Naive thymus-derived CD4-positive, alpha-beta T cell (primary cell): ENCODE measurements around the gene HOXB4. TPM values are rescaled to one million over a fixed set of nuclear protein-coding genes. Genes with fewer than 3 reads are reported as not detected.

Experiments used
- ATAC-seq: fragments of 150-1000 bp; cut with Tn5 transposase; 2 replicates; pipeline ENCODE4 v1.10.0; 2021; ENCODE audit warnings: mild to moderate bottlenecking, moderate library complexity
- CTCF ChIA-PET: fragments of 350-600 bp; sonication (Branson Sonifier 250); formaldehyde crosslinking; loops from one replicate; lab custom pipeline; 2021; ENCODE audit warnings: antibody characterized with exemption; lab: Charles Lee
- POLR2A ChIA-PET: fragments of 350-600 bp; sonication (Branson Sonifier 250); formaldehyde crosslinking; loops from one replicate; lab custom pipeline; 2021; ENCODE audit warnings: antibody characterized with exemption, inconsistent platforms; lab: Charles Lee
- DNase-seq, 9 donors: peaks; one replicate each; pipeline versions ENCODE4 v3.0.0 to v3.0.0-alpha.2; 2020 to 2022; ENCODE audit warnings: mixed read lengths in 1 of 9
- H3K27ac ChIP-seq: one replicate; pipeline ENCODE4 v1.7.0; 2013; ENCODE audit warnings: mild to moderate bottlenecking, low read depth, low read length, moderate library complexity
- H3K27me3 ChIP-seq, 2 donors: one replicate each; pipeline ENCODE4 v1.7.0; 2013; ENCODE audit warnings: low read length in 2 of 2, mild to moderate bottlenecking in 2 of 2, moderate library complexity in 2 of 2; ENCODE audit not compliant: control insufficient read depth in 2 of 2, insufficient read depth in 2 of 2
- H3K36me3 ChIP-seq, 3 experiments: 1 replicate in 2 of 3; 2 replicates in 1 of 3; pipeline ENCODE4 v1.7.0; 2013; ENCODE audit warnings: low read length in 3 of 3, mild to moderate bottlenecking in 3 of 3, moderate library complexity in 1 of 3; ENCODE audit not compliant: insufficient read depth in 3 of 3, control insufficient read depth in 2 of 3
- H3K4me1 ChIP-seq, 2 donors: one replicate each; pipeline ENCODE4 v1.7.0; 2013; ENCODE audit warnings: low read length in 2 of 2, mild to moderate bottlenecking in 2 of 2, moderate library complexity in 1 of 2; ENCODE audit not compliant: control insufficient read depth in 2 of 2, insufficient read depth in 2 of 2
- H3K4me3 ChIP-seq: 2 replicates; pipeline ENCODE4 v1.7.0; 2013; ENCODE audit warnings: mild to moderate bottlenecking, low read length
- H3K9me3 ChIP-seq, 3 experiments: 1 replicate in 2 of 3; 2 replicates in 1 of 3; pipeline ENCODE4 v1.7.0; 2013; ENCODE audit warnings: low read length in 3 of 3; ENCODE audit not compliant: control insufficient read depth in 2 of 3
- H3K27ac Mint-ChIP-seq, 9 donors: one replicate each; pipeline ENCODE4 v1.8.0; 2020 to 2022; ENCODE audit warnings: mixed read lengths in 9 of 9, mild to moderate bottlenecking in 8 of 9, moderate library complexity in 5 of 9, inconsistent platforms in 2 of 9
- H3K27me3 Mint-ChIP-seq, 5 donors: one replicate each; pipeline ENCODE4 v1.8.0; 2021 to 2022; ENCODE audit warnings: mixed read lengths in 5 of 5, mild to moderate bottlenecking in 1 of 5
- H3K36me3 Mint-ChIP-seq, 5 donors: one replicate each; pipeline ENCODE4 v1.8.0; 2020 to 2022; ENCODE audit warnings: mixed read lengths in 5 of 5, mild to moderate bottlenecking in 3 of 5, inconsistent platforms in 1 of 5
- H3K4me1 Mint-ChIP-seq, 7 donors: one replicate each; pipeline ENCODE4 v1.8.0; 2020 to 2022; ENCODE audit warnings: mixed read lengths in 7 of 7, mild to moderate bottlenecking in 3 of 7, inconsistent platforms in 1 of 7
- H3K4me3 Mint-ChIP-seq, 10 donors: one replicate each; pipeline ENCODE4 v1.8.0; 2020 to 2022; ENCODE audit warnings: mild to moderate bottlenecking in 10 of 10, mixed read lengths in 10 of 10, moderate library complexity in 6 of 10, inconsistent platforms in 2 of 10
- H3K9me3 Mint-ChIP-seq, 11 donors: one replicate each; pipeline ENCODE4 v1.8.0; 2020 to 2022; ENCODE audit warnings: mixed read lengths in 11 of 11, mild to moderate bottlenecking in 4 of 11, inconsistent platforms in 1 of 11, moderate library complexity in 1 of 11
- intact Hi-C, 2 donors: fragments of 100-400 bp; cut with micrococcal nuclease; formaldehyde crosslinking; loops; one replicate each; pipeline ENCODE4 v1.15.1; 2023
- polyA plus RNA-seq, 2 donors: library from polyadenylated mRNA; unstranded; fragments of 300-500 nt; fragmentation: Illumina TruSeq; gene quantifications; one replicate each; pipeline ENCODE4 v1.2.3, GENCODE V29; 2021
- total RNA-seq, 6 experiments: library from RNA in 5 of 6; stranded (reverse) in 5 of 6; gene quantifications; 1 replicate in 5 of 6; 2 replicates in 1 of 6; pipeline ENCODE4 v1.2.3 and lab custom pipeline; 2021 to 2026

HOXB4 gene
- total and polyA plus RNA-seq, 7 experiments from 2014 or later, result 0.34 to 7.9 (median 2.4) TPM; not detected in 2

GRCh38 chr17:48561884-48562810, 16.0 kb downstream of the HOXB4 start:
- Histone ChIP-seq H3K9me3 (no peaks in the 10 kb centered on the region), H3K27ac (no peak overlapping the region), H3K4me3 (no peak overlapping the region), H3K36me3 (no peaks in the 10 kb centered on the region), H3K27me3 (no peaks in the 10 kb centered on the region), H3K4me1 (no peaks in the 10 kb centered on the region)
- peak overlapping the region in 1 of 10 donors; percentile 54 for H3K4me3 Mint-ChIP-seq
- ATAC-seq (peak; percentile 61), DNase-seq (no peak)
- H3K36me3 Mint-ChIP-seq, result peaks cover 0 to 10% (median 0%) of the 10 kb centered on the region in 5 donors
- CTCF ChIA-PET, result interaction anchor here (0.5 kb wide), 1 partner anchor 18 kb away, joined by 3 read pairs; no protein-coding TSS in a partner anchor
- POLR2A ChIA-PET, result interaction anchor here (1.0 kb wide), 1 partner anchor 16 kb away, joined by 3 read pairs; no protein-coding TSS in a partner anchor
- intact Hi-C loops, result no loop called here
- H3K27me3 Mint-ChIP-seq, result peaks cover 9 to 52% (median 18%) of the 10 kb centered on the region in 5 donors
- peaks cover 0 to 15% (median 0%) of the 10 kb centered on the region in 7 donors for H3K4me1 Mint-ChIP-seq
- H3K9me3 Mint-ChIP-seq, result peaks cover 0 to 1% (median 0%) of the 10 kb centered on the region in 11 donors
- H3K27ac Mint-ChIP-seq, result no peak overlapping the region

GRCh38 chr17:48559840-48560817, 18.0 kb downstream of the HOXB4 start:
- Mint-ChIP-seq H3K4me1 (peaks cover 3 to 23% (median 10%) of the 10 kb centered on the region in 7 donors), H3K36me3 (peaks cover 0 to 13% (median 0%) of the 10 kb centered on the region in 5 donors), H3K4me3 (no peak overlapping the region), H3K27ac (no peak overlapping the region), H3K27me3 (peaks cover 13 to 72% (median 33%) of the 10 kb centered on the region in 5 donors), H3K9me3 (peaks cover 0 to 1% (median 0%) of the 10 kb centered on the region in 11 donors)
- ChIA-PET POLR2A (interaction anchor here (0.6 kb wide), 1 partner anchor 1188 kb away, joined by 5 read pairs; no protein-coding TSS in a partner anchor), CTCF (interaction anchor here (0.6 to 1.5 kb wide), 3 partner anchors 10 to 516 kb away, joined by 3 read pairs; no protein-coding TSS in a partner anchor)
- H3K36me3 ChIP-seq, result no peaks in the 10 kb centered on the region
- H3K4me3 ChIP-seq, result no peak overlapping the region
- no peaks in the 10 kb centered on the region for H3K4me1 ChIP-seq
- ATAC-seq (no peak), DNase-seq (no peak)
- intact Hi-C loops, result no loop called here
- H3K27me3 ChIP-seq, result no peaks in the 10 kb centered on the region
- no peaks in the 10 kb centered on the region for H3K9me3 ChIP-seq
- no peak overlapping the region for H3K27ac ChIP-seq

DNA sequence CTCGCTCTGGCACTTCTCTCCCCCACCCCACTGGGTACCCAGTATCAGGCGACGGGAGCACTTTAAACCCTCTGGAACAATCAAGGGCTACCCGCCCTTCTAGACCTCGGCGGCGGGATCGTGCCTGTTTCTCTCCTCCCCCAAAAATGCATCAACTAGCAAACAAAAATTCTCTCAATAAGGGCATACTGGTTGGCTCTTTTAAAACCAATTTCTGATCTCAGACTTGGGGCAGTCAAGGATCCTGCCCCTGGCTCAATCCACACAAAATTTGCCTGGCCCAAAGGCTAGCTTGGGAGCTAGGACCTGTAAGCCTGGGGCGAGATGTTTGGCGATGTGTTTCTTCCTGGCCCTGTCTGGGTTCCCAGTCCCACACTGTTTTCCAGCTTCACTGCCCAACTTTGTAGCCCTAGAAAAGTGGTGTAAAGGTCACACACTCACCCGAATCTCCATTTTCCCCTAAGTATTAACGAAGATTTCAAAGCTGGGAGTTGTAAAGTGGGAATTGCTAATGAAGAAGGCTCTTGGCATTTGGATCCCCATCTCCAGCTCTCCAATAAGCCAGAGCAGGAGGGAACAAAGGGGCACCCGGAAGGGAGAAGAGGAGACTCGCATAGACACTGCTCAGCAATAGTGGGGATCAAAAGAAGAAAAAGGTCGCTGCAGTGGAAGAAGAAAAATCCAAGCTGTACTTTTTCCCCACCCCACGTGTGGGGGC, 18.9 kb downstream of the HOXB4 start:
- Histone ChIP-seq H3K4me1 (no peaks in the 10 kb centered on the region), H3K9me3 (no peaks in the 10 kb centered on the region), H3K27ac (no peak overlapping the region), H3K36me3 (no peaks in the 10 kb centered on the region), H3K27me3 (no peaks in the 10 kb centered on the region), H3K4me3 (no peak overlapping the region)
- ChIA-PET POLR2A (no interaction called here), CTCF (interaction anchor here (0.6 to 1.5 kb wide), 2 partner anchors 207 to 515 kb away, joined by 3 read pairs; no protein-coding TSS in a partner anchor)
- no peak overlapping the region for H3K4me3 Mint-ChIP-seq
- H3K9me3 Mint-ChIP-seq, result peaks cover 0 to 1% (median 0%) of the 10 kb centered on the region in 11 donors
- intact Hi-C loops, result no loop called here
- DNase-seq (no peak), ATAC-seq (no peak)
- H3K4me1 Mint-ChIP-seq, result peaks cover 7 to 22% (median 14%) of the 10 kb centered on the region in 7 donors
- peaks cover 10 to 80% (median 31%) of the 10 kb centered on the region in 5 donors for H3K27me3 Mint-ChIP-seq
- H3K36me3 Mint-ChIP-seq, result peaks cover 0 to 11% (median 0%) of the 10 kb centered on the region in 5 donors
- peak overlapping the region in 1 of 9 donors; percentile 11 for H3K27ac Mint-ChIP-seq

DNA sequence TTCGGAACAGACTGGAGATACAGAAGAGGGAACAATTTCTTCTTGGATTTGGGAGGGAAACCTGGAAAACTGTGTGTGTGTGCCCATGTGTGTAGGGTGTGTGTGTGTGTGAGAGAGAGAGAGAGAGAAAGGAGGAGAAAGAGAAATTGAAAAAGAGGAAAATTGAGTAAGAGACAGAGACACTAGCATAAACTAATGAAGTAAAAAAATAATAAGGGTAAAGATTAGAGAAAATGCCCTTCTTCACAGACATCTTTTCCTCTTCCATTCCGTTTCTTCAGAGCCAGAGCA, 19.4 kb downstream of the HOXB4 start:
- CTCF ChIA-PET, result interaction anchor here (1.5 kb wide), 1 partner anchor 207 kb away, joined by 3 read pairs; no protein-coding TSS in a partner anchor

DNA sequence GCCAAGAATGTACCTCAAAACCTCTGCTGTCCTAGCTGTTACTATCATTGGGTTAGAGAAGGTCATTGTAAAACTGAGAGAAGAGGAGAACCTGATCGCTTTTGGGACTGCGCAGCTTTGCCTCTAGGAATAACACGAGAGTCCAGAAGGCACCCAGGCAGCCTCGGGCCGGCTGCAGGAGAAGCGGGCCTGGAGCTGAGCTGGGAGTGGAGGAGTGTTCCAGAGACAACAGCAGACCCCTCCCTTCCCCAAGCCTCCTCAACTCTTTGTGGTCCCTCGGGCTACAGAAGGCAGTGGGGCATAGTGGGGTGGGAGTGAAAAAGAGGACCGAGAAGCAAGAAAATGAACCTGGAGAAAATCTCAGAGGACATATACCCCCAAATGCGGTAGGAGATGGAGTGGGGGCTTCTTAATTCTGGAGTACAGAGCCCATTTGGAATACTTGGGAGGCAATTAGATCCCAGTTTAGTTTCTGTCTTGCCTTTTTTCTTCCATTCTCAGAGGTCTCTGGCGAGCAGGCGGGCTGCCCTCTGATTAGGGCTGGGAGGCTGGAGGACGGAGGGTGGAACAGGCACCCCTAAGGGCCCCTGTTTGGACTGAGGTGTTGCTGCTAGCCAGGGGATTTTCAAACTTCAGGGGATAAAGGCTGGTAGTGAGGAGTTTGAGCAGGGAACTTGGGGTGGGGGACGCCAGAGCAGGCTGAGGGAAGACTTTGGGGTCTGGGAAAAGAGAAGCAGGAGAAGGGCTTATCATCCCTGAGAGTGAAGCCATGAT, 19.9 kb downstream of the HOXB4 start:
- ChIA-PET CTCF (interaction anchor here (0.6 to 0.7 kb wide), 2 partner anchors 241 to 532 kb away, joined by 3 to 4 read pairs; no protein-coding TSS in a partner anchor), POLR2A (interaction anchor here (3.4 kb wide), 1 partner anchor 11 kb away, joined by 24 read pairs; no protein-coding TSS in a partner anchor)
- ATAC-seq (no peak), DNase-seq (no peak)
- H3K4me1 ChIP-seq, result no peaks in the 10 kb centered on the region
- Mint-ChIP-seq H3K36me3 (peaks cover 0 to 11% (median 0%) of the 10 kb centered on the region in 5 donors), H3K27me3 (peaks cover 10 to 84% (median 26%) of the 10 kb centered on the region in 5 donors), H3K9me3 (peaks cover 0 to 1% (median 0%) of the 10 kb centered on the region in 11 donors), H3K27ac (no peak overlapping the region), H3K4me3 (no peak overlapping the region), H3K4me1 (peaks cover 7 to 22% (median 12%) of the 10 kb centered on the region in 7 donors)
- intact Hi-C loops, result no loop called here
- no peak overlapping the region for H3K4me3 ChIP-seq
- no peaks in the 10 kb centered on the region for H3K27me3 ChIP-seq
- no peak overlapping the region for H3K27ac ChIP-seq
- H3K36me3 ChIP-seq, result no peaks in the 10 kb centered on the region
- no peaks in the 10 kb centered on the region for H3K9me3 ChIP-seq

More for the DNA sequence above, 19.4 kb downstream of the HOXB4 start:
- Histone ChIP-seq H3K27ac (no peak overlapping the region), H3K4me3 (no peak overlapping the region), H3K36me3 (no peaks in the 10 kb centered on the region), H3K27me3 (no peaks in the 10 kb centered on the region), H3K4me1 (no peaks in the 10 kb centered on the region), H3K9me3 (no peaks in the 10 kb centered on the region)
- DNase-seq, result no peak
- ATAC-seq, result no peak
- peak overlapping the region in 2 of 9 donors; percentile 9 to 11 for H3K27ac Mint-ChIP-seq
- intact Hi-C loops, result no loop called here
- peaks cover 0 to 1% (median 0%) of the 10 kb centered on the region in 11 donors for H3K9me3 Mint-ChIP-seq
- POLR2A ChIA-PET, result no interaction called here
- H3K27me3 Mint-ChIP-seq, result peaks cover 10 to 84% (median 29%) of the 10 kb centered on the region in 5 donors
- peaks cover 0 to 11% (median 0%) of the 10 kb centered on the region in 5 donors for H3K36me3 Mint-ChIP-seq
- H3K4me1 Mint-ChIP-seq, result peaks cover 7 to 22% (median 14%) of the 10 kb centered on the region in 7 donors
- no peak overlapping the region for H3K4me3 Mint-ChIP-seq
